Measurements from ENCODE around the gene OIP5. TPM values are rescaled to one million over a fixed set of nuclear protein-coding genes. Genes with fewer than 3 reads are reported as not detected.
A peak's percentile ranks its signal among the peaks of the same experiment; 100 is the strongest.
"Not testable (repeated sequence)": the region's sequence is repeated elsewhere in the genome, so short reads cannot be mapped to it uniquely, and the experiment has no call there.

OIP5 gene
- total RNA-seq, 3 donors from 2014 or later, result 0.33 to 0.80 (median 0.44) TPM

DNA sequence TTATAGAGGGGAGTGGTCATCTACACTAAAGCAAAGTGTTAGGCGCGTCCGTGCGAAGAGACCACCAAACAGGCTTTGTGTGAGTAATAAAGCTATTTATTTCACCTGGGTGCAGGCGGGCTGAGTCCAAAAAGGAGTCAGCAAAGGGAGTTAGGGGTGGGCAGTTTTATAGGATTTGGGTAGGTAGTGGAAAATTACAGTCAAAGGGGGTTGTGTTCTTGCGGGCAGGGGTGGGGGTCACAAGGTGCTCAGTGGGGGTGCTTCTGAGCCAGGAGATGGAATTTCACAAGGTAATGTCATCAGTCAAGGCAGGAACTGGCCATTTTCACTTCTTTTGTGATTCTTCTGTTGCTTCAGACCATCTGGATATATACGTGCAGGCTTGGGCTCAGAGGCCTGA lies 47.1 kb downstream of the OIP5 start:
- Histone ChIP-seq H3K27ac (peak overlapping the region in 1 of 2 donors; percentile 92), H3K4me3 (peak overlapping the region; percentile 83 to 95 (median 90)), H3K27me3 (no peaks in the 10 kb centered on the region), H3K9me3 (no peaks in the 10 kb centered on the region), H3K36me3 (no peaks in the 10 kb centered on the region), H3K4me1 (no peaks in the 10 kb centered on the region)
- DNase-seq (ENCODE audit: low spot score in 2 of 2), result no peak
- TF ChIP-seq, protein P1, sequence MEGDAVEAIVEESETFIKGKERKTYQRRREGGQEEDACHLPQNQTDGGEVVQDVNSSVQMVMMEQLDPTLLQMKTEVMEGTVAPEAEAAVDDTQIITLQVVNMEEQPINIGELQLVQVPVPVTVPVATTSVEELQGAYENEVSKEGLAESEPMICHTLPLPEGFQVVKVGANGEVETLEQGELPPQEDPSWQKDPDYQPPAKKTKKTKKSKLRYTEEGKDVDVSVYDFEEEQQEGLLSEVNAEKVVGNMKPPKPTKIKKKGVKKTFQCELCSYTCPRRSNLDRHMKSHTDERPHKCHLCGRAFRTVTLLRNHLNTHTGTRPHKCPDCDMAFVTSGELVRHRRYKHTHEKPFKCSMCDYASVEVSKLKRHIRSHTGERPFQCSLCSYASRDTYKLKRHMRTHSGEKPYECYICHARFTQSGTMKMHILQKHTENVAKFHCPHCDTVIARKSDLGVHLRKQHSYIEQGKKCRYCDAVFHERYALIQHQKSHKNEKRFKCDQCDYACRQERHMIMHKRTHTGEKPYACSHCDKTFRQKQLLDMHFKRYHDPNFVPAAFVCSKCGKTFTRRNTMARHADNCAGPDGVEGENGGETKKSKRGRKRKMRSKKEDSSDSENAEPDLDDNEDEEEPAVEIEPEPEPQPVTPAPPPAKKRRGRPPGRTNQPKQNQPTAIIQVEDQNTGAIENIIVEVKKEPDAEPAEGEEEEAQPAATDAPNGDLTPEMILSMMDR (IDR thresholded peaks at IDR 0.05), result no peak
- TF ChIP-seq POLR2AphosphoS5 (IDR thresholded peaks at IDR 0.05) (no peak), POLR2A (IDR thresholded peaks at IDR 0.05) (no peak)
- intact Hi-C loops (cut with DNase I; ENCODE audit: low total_unique reads), result no loop called here

DNA sequence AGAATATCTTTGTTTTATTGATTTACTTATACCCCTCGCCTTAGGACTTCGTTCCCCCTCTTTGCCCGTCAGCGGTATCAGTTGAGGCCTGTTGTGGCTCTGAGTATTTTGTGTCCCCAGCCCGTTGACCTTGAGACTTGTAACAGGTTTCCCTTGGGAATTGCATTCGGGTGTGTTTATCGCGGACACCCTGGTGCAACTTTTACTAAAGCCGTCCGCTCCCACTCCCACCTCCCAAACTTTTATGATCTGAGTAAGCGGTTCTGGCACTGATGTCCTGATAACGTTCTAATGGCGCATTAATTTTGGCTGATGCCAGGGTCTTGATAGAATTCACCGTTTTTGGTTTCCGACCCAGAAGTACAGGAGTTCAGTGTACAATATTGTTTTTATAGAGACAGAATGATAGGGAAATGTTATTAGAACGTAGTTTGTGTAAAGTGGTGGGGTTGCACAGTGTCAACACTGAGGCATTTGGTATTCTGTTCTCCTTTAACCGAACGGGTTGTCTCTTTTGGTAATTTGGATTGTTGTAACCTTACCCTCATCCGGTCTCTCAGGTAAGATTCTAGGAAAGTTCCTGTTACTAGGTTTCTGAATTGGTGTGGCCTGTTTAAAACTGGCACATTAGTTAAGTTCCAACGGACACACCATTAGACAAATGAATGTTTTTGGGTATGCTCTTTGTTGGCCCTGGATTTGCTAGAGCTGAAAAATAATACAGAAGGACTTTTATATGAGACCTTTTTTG lies 47.8 kb downstream of the OIP5 start:
- TF ChIP-seq POLR2AphosphoS5 (IDR thresholded peaks at IDR 0.05) (no peak), POLR2A (IDR thresholded peaks at IDR 0.05) (no peak)
- TF ChIP-seq, protein P1 (IDR thresholded peaks at IDR 0.05), result no peak
- no peaks in the 10 kb centered on the region for H3K4me1 ChIP-seq
- intact Hi-C loops (cut with DNase I; ENCODE audit: low total_unique reads), result no loop called here
- DNase-seq (ENCODE audit: low spot score in 2 of 2), result no peak
- peak overlapping the region; percentile 83 to 95 (median 90) for H3K4me3 ChIP-seq
- H3K9me3 ChIP-seq, result no peaks in the 10 kb centered on the region
- H3K27ac ChIP-seq, result peak overlapping the region; percentile 92 to 93
- no peaks in the 10 kb centered on the region for H3K27me3 ChIP-seq
- H3K36me3 ChIP-seq, result no peaks in the 10 kb centered on the region

DNA sequence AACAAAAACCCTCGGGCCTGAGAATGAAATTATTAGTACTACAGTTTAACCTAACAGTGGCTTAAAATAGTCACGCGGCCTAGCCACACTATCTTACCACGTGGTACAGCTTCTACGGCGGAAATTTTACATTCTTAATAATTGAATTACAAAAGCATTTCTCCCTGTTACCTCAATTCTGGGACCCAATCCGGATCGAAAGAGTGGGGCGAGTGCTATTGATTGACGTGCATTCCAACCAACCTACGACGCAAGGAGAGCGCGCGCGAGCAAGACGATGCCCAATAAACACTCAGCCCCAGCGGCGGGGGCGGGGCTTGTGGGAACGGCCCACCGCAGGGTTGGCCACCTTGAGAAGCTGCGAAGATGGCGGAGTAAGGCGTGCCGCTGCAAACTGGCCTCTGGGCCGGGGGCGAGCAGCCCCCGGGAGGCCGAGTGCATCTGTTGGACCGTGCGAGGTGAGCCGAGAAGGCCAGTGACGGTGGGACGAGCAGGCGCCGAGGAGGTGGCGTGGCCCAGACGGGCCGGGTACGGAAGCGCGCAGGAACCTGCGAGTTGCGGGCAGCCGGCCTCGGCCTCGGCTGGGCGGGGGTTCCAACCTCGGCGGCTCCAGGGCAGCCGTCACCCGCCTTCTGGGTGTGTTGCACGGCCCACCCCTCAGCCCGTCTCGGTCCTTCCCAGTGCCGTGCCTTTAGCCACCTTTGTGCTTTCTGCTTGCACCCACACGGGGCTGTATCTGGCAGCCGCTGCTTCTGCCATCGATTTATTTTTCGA lies 48.6 kb downstream of the OIP5 start:
- intact Hi-C loops (cut with DNase I; ENCODE audit: low total_unique reads), result no loop called here
- H3K9me3 ChIP-seq, result no peaks in the 10 kb centered on the region

DNA sequence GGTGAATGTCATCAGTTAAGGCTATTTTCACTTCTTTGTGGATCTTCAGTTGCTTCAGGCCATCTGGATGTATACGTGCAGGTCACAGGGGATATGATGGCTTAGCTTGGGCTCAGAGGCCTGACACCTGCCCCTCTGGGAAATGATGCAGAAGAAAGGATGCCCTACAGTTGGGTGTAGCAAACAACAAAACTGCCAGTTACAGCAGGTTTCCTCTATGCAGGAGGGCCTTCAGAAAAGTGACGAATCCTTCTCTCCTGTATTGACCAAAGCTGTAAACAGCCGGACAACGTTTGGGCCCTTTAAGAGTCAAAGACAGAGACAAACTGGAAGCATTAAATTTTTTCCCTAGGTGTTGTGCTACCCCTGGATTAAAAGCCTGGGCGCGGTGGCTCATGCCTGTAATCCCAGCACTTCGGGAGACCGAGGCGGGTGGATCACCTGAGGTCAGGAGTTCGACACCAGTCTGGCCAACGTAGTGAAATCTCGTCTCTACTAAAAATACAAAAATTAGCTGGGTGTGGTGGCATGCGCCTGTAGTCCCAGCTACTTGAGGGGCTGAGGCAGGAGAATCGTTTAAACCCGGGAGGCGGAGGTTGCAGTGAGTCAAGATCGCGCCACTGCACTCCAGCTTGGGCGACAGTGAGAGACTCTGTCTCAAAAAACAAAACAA lies 49.3 kb downstream of the OIP5 start:
- intact Hi-C loops (cut with DNase I; ENCODE audit: low total_unique reads); H3K4me1 ChIP-seq; H3K9me3 ChIP-seq; DNase-seq (ENCODE audit: low spot score in 2 of 2); H3K27me3 ChIP-seq; H3K36me3 ChIP-seq: not testable (repeated sequence)
- H3K27ac ChIP-seq, result peak overlapping the region; percentile 92 to 93
- peak overlapping the region; percentile 83 to 95 (median 90) for H3K4me3 ChIP-seq

More for the DNA sequence above, 48.6 kb downstream of the OIP5 start:
- no peaks in the 10 kb centered on the region for H3K27me3 ChIP-seq
- peak overlapping the region; percentile 83 to 95 (median 90) for H3K4me3 ChIP-seq
- no peaks in the 10 kb centered on the region for H3K4me1 ChIP-seq
- peak; percentile 97 to 98 for DNase-seq (ENCODE audit: low spot score in 2 of 2)
- H3K36me3 ChIP-seq, result no peaks in the 10 kb centered on the region
- TF ChIP-seq POLR2A (IDR thresholded peaks at IDR 0.05), result peak; percentile 83
- peak; percentile 70 to 84 (median 84) for TF ChIP-seq POLR2AphosphoS5 (IDR thresholded peaks at IDR 0.05)
- TF ChIP-seq, protein P1 (IDR thresholded peaks at IDR 0.05), result peak in 1 of 3 donors; percentile 7
- peak overlapping the region; percentile 92 to 93 for H3K27ac ChIP-seq

DNA sequence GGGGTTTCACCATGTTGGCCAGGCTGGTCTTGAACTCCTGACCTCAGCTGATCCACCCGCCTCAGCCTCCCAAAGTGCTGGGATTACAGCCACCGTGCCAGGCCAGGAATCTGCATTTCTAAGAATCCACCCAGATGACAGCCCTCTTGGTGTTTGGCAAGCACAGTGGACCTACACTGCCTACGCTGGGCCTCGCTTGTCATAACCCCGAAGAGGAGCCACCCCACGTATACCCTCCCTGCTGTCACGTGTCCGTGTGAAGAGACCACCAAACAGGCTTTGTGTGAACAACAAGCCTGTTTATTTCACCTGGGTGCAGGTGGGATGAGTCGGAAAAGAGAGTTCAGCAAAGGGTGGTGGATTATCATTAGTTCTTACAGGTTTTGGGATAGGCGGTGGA lies 50.0 kb downstream of the OIP5 start:
- intact Hi-C loops (cut with DNase I; ENCODE audit: low total_unique reads); H3K27me3 ChIP-seq; H3K4me3 ChIP-seq; DNase-seq (ENCODE audit: low spot score in 2 of 2); H3K27ac ChIP-seq; H3K9me3 ChIP-seq; H3K36me3 ChIP-seq; H3K4me1 ChIP-seq: not testable (repeated sequence)
